HG03066 (cell line): ENCODE data around the gene OMA1.
"Not testable (repeated sequence)": the region's sequence is repeated elsewhere in the genome, so short reads cannot be mapped to it uniquely, and the experiment has no call there.

ENCODE experiments used
- ATAC-seq: cut with Tn5 transposase; IDR thresholded peaks from one replicate; pipeline ENCODE4 v1.9.1; 2021; ENCODE audit warnings: low read depth; ENCODE audit not compliant: unreplicated experiment

Gene OMA1

DNA sequence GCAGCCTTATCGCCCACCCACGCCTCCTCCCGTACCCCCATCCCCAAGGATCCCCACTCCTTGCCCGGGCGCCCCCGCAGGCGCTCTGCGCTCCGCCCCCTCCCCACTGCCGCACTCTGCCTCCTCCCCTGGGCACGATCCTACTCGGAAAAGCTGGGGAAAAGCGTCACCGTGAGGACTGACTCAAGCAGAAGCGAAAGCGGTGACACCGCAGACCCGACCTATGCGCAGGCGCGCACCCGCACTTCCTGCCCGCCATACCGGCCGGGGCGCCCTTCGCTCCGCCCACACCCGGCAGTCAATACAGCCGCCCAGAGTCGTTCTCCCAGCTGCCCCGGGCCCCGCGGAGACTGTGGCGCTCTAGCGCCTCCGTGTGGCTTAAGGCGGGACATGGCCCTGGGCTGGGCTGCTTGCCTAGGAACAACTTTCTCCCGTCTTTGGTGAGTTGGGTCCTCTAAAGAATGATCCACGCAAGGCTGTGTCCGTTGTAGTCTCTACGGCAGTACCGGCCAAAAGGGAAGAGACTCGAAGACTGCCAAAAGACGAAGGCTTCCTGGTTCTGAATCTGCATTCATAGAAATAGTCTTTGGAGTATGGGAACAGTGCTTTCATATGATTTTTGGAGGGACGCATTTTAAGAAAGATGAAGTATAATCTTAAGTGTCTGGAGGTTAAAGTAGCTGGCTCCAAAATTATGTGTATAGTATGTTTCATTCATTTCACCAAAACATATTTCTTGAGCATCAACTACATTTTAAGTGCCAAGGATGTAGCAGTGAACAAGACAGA lies at the start of gene OMA1:
Gene OMA1, minus strand, starts transcription at position 207 of the 789 bp plus-strand sequence. CDS start 7,432 bp downstream, outside the sequence.
- ATAC-seq: peak; percentile 91

GRCh38 chr1:58594546-58594945 lies 48.0 kb upstream of the OMA1 start:
- no peak for ATAC-seq

- no peak for ATAC-seq
Measured at GRCh38 chr1:58592522-58593134, 46.1 kb upstream of the OMA1 start.

GRCh38 chr1:58591806-58592205 lies 45.3 kb upstream of the OMA1 start:
- ATAC-seq: no peak

DNA sequence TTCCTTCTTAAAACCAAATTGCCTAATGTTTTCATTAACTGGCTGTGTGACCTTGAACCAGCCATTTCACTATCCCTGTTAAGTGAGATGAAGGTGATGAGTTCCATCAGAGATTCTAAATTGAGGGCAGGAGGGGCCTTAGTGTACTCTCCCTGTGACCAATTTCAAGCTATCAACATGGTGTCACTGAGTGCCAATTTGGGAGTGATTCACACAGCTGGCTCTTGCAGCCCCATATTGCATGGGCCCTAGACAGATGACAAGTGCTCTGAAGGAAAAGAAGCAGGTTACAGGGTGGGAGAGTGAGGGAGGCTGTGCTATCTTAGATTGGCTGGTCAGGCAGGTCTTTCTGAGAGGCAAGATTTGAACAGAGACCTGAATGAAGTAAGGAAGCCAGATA lies 43.5 kb upstream of the OMA1 start:
- ATAC-seq: no peak

DNA sequence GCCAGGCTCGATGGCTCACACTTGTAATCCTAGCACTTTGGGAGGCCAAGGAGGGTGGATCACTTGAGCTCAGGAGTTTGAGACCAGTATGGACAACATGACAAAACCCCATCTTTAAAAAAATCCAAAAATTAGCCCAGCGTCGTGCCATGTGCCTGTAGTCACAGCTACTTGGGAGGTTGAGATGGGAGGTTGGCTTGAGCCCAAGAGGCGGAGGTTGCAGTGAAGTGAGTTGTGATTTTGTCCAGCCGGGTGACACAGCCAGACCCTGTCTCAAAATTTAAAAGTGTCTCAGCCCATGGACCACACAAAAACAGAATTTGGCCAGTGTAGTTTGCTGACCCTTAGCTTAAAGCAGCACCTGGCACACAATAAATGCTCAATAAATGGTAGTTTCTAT lies 41.9 kb upstream of the OMA1 start:
- no peak for ATAC-seq

DNA sequence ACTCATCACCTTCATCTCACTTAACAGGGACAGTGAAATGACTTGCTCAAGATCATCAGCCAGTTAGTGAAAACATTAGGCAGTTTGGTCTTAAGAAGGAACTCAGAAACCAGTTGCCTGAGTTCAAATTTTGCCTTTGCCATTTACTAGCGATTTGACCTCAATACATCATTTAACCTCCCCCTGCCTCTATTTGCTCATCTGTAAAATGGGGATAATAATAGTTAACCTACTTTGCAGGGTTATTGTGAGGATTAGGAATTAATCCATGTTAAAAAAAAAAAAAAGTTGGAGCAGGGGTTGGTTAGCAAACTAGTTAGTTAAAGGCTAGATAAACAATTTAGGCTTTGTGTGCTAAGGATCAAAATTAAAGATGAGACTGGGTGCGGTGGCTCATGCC lies 41.1 kb upstream of the OMA1 start:
- ATAC-seq: no peak

DNA sequence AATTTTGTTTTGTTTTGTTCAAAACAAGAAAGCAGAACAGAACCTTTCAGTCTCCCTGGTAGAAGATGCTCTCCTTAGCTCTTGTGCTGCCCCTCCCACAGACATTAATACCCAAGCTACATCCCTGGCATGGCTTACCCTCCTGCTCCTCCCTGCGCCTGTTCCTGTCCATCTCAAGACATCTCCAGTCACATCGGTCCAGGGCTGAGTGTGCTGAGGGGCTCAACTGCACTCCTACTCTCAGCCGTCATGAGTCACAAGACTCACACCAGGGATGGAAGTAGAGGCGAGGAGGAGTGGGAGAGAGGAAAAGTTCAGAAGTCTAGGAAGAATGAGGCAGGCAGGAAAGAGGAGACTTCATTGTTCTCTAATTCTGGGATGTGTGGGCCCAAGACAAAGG lies 39.7 kb upstream of the OMA1 start:
- no peak for ATAC-seq

- no peak for ATAC-seq
Measured at GRCh38 chr1:58585581-58586151, 39.1 kb upstream of the OMA1 start.

- ATAC-seq: no peak
Measured at GRCh38 chr1:58585166-58585565, 38.6 kb upstream of the OMA1 start.

DNA sequence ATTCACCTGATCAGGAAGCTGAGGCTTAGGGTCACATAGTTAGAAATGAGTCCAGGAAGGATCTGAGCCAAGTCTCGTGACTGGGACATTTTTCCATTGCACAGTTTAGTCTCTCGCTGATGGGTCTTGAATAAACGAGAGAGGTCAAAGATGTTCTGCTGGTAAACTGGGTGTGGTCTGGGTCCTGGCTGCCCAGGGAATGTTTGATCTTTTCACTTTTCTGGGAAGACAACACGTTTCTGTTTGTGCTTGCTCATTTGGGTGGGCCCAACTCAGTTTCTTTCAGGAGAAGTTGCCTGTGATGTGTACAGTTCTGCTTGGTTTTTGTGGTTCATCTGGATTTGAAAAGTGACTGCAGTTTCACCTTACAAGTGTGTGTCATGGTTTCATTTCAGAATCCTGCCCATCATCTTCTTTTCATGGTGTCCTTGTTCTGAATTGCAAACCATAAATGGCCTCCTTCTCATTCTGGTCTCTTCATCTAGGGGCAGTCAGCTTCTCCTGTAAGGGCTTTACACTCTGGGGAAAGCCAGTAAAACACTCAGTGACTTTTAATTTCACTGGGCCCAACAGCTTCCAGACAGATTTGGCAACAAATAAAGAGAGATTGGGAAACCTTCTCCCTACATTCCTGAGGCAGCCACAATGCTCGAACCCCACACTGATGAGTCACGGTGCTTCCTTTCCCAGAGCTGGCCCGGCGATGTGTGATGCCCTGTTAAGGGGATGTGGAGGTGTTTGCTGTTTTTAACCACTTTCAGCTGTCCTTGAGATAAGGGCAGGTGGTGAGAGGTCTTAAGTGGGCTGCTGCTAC lies 37.8 kb upstream of the OMA1 start:
- peak; percentile 78 for ATAC-seq

GRCh38 chr1:58583496-58583895 lies 37.0 kb upstream of the OMA1 start:
- peak; percentile 38 for ATAC-seq

GRCh38 chr1:58582143-58582542 lies 35.6 kb upstream of the OMA1 start:
- not testable (repeated sequence) for ATAC-seq

DNA sequence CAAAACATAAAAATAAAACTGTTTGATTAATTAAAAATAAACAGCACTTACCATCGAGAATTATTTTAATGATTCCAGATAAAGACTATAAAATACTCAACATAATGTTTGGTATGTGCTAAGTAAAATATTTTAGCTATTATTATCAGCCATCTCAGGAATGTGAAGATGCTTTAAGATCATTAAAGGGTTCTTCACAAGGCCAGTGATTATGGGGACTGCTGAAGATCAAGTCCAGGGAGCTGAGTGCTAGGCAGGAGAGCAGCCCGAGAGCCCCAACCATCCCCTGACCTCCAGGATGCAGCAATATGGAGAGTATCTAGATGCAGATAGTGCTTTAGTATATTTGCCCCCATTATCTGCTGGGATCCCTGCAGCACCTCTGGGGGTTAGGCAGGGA lies 35.1 kb upstream of the OMA1 start:
- ATAC-seq: no peak

GRCh38 chr1:58580186-58580585 lies 33.7 kb upstream of the OMA1 start:
- no peak for ATAC-seq

DNA sequence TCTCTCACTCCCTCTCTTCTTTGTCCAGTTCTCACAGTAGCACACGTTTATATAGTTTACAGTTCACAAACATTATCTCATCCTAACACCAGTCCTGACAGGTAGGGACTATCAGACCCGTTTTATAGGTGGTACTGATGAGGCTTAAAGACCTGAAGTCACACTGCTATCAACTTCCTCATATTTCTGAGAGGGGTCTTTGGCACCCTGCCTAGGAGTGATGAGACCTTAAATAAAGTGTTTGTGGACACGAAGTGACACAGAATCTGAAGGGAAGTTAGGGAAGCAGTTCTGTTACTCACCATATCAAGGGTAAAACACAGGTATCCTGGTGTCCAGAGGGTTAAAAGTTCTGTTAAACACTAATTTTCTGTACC lies 31.1 kb upstream of the OMA1 start:
- no peak for ATAC-seq

DNA sequence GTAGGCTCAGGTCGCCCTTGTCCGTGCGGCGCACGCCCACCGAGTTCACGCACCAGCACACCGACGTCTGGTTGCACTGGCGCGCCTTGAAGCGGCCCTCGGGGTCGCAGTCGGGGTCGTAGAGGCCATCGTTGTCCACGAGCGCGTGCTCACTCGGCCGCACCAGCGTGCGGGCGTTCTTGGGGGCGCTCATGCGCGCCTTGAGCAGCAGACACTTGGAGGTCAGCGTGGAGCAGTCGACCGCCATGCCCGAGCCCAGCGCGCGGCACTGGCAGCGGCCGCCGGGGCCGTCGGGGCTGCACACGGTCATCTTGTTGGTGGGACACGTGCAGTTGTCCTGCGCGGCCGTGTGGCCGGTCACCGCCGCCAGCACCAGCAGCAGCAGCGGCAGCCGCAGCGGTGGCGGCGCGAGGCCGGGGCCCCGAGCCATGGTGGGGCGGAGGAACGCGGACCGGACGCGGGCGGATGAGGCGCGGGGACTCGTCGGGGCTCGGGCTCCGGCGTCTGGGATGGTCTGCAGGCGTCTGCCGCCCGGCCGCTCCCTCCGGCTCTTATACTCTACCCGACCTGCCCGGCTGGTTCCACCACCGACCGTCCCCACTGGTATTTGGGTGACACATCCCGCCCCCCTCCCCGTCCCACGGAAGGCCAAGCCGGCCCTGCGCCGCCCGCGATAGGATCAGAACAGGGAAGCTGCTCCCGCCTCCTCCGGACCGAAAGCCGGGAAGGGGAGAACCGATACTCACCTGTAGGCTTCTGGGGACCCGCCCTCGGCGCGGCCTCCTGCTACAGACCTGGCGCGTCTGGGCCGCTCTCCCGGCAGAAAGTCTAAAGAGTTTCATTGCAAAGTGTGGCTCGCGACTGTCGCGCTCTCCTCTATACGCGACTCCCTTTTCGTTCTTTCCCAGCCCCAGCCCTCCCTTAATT lies 30.5 kb upstream of the OMA1 start, which contains the start of gene TACSTD2:
Gene TACSTD2, minus strand, starts transcription at position 526 of the 927 bp plus-strand sequence. Its CDS starts 96 bp downstream, at position 430.
- ATAC-seq: no peak

GRCh38 chr1:58576325-58576726 lies 29.8 kb upstream of the OMA1 start:
- no peak for ATAC-seq

GRCh38 chr1:58575551-58576324 lies 29.2 kb upstream of the OMA1 start:
- ATAC-seq: no peak
